IPS-20b (cell line): ENCODE data around the gene SPNS3.

Experiments
- H3K27ac ChIP-seq: one replicate; pipeline ENCODE4 v1.5.1; 2013; ENCODE audit warnings: low read length
- H3K27me3 ChIP-seq: 2 replicates; pipeline ENCODE4 v1.6.1; 2013; ENCODE audit warnings: mild to moderate bottlenecking, low read length, inconsistent platforms; ENCODE audit not compliant: insufficient read depth
- H3K36me3 ChIP-seq: 2 replicates; pipeline ENCODE4 v1.6.1; 2013; ENCODE audit warnings: low read depth, mild to moderate bottlenecking, inconsistent platforms, low read length, moderate library complexity; ENCODE audit not compliant: insufficient read depth
- H3K4me1 ChIP-seq: 2 replicates; pipeline ENCODE4 v1.6.1; 2013; ENCODE audit warnings: mild to moderate bottlenecking, control low read depth, inconsistent platforms, low read length, moderate library complexity; ENCODE audit not compliant: insufficient read depth
- H3K4me3 ChIP-seq: 2 replicates; pipeline ENCODE4 v1.5.1; 2013; ENCODE audit warnings: mild to moderate bottlenecking, low read length, inconsistent platforms
- H3K9ac ChIP-seq: 2 replicates; pipeline ENCODE4 v1.6.1; 2013; ENCODE audit warnings: low read depth, mild to moderate bottlenecking, inconsistent platforms, low read length, moderate library complexity
- H3K9me3 ChIP-seq: 2 replicates; pipeline ENCODE4 v1.6.1; 2013; ENCODE audit warnings: mild to moderate bottlenecking, low read depth, low read length, inconsistent platforms; ENCODE audit not compliant: insufficient read depth

Gene SPNS3

DNA sequence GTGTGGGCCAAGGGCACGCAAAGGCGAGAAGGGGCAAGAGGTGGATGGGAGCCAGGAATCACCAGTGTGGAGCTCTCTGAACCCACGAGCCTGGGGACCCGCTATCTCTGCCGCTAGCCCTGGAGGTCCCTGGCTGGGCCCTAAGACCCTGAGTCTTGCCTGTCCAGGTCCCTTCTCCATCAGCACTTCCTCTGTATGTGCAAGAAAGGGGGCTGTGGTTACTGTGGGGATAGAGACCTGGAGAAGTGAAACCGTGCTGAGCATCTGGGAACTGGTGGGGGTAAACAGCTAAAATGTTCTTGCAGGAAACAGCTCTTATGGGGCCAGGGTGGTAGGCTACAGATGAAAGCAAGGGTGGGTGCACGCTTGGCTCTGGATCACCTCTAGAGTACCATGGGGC is 3.1 kb downstream of the SPNS3 start:
- no peaks in the 10 kb centered on the region for H3K9me3 ChIP-seq
- H3K27ac ChIP-seq: no peak overlapping the region
- H3K4me3 ChIP-seq: no peak overlapping the region
- H3K4me1 ChIP-seq: no peaks in the 10 kb centered on the region
- no peaks in the 10 kb centered on the region for H3K27me3 ChIP-seq
- no peaks in the 10 kb centered on the region for H3K36me3 ChIP-seq
- no peak overlapping the region for H3K9ac ChIP-seq

DNA sequence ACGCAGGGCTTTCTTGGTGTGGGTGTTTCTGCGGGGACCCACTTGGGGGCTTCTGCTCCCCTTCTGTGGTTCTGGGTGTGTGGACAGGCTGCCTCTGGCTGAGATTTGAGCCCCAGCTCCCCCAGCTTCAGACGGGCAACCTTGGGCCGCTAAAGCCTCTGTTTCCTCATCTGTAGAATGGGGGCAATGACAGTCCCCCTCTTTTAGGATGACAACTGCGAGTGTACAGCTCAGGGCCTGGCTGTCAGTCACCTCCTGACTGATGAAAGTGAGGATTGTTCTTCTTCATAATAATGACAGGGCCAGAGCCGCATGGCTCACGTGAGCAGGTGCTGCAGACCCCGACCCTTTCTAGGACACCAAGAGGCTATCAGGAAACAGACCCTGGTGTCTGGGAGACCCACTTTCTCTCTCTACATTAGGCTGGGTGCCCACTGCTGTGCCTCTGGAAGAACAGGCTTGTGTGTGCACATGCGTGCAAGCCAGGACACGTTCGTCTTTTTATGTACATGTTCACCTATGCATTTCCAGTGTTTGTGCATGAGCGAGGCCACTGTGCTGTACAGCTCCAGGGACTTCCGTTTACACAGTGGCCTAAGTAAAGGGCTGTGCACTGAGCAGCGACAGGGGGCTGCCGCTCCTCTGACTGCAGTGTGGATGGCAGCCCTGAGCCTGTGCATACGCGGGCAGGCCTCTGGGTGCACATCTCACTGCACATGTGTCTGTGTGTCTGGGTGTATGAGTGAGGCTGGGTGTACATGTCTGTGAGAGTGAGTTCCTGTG is 4.6 kb downstream of the SPNS3 start:
- Histone ChIP-seq H3K4me1 (no peaks in the 10 kb centered on the region), H3K9me3 (no peaks in the 10 kb centered on the region), H3K27me3 (no peaks in the 10 kb centered on the region), H3K27ac (no peak overlapping the region), H3K4me3 (no peak overlapping the region), H3K36me3 (no peaks in the 10 kb centered on the region), H3K9ac (no peak overlapping the region)

DNA sequence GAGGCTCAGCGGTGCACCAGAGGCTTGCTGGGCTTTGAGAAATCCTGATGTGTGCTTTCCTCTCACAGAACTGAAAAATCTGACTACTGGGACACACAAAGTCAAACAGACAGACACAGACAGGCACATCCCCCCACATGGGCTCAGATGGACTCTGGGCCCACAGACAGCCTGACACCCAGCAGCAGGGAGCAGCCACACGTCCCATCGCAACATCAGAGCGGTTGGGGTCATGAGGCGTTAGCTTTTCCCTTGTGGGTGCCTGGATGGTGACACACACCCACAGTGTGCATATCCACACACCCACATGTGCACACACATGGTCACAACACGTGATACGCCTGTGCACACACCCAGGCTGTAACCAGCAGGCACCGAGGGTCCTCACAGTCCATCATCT is 6.3 kb downstream of the SPNS3 start:
- Histone ChIP-seq H3K4me1 (no peaks in the 10 kb centered on the region), H3K9ac (no peak overlapping the region), H3K9me3 (no peaks in the 10 kb centered on the region), H3K27me3 (no peaks in the 10 kb centered on the region), H3K4me3 (no peak overlapping the region), H3K36me3 (no peaks in the 10 kb centered on the region), H3K27ac (no peak overlapping the region)

DNA sequence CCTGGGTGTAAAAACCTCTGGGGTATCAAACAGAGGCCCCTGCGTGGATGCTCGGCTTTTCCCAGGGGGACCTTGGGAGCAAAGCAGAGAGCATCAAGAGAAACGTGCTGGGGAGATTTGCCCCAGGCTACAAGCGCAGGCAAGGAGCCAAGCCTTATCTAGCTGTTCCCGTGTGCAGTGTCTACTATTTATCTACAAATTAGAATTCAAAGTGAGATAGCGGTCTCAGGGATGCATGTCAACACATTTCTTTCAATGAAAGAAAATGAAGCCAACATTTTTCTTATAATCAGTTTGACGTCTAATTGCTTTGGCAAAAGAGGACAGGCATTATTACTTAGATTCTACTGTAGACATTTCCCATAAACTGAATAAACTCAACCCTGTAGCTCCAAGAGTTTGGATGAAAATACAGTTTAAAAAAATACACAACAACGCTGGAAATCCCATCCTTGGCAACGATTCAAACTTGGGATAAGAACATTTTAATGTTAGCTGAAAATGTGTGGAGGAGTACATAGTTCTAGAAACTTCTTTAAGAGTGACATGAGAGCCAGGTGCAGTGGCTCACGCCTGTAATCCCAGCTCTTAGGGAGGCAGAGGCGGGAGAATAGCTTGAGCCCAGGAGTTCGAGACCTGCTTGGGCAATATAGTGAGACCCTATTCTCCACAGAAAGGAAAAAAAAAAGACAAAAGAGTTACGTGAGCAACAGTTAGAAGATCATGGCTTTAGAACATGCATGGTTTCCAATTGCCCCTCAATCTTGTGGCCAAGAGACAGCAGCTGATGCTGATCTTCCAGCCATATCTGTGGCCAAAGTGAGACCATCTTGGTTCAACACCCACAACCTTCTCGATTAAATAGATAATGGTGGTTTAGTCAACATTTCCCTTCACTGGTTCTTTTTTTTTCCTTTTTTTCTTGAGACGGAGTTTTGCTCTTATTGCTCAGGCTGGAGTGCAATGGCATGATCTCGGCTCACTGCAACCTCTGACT is 7.2 kb downstream of the SPNS3 start:
- Histone ChIP-seq H3K4me1 (no peaks in the 10 kb centered on the region), H3K27ac (no peak overlapping the region), H3K9me3 (no peaks in the 10 kb centered on the region), H3K27me3 (no peaks in the 10 kb centered on the region), H3K4me3 (no peak overlapping the region), H3K9ac (no peak overlapping the region), H3K36me3 (no peaks in the 10 kb centered on the region)

DNA sequence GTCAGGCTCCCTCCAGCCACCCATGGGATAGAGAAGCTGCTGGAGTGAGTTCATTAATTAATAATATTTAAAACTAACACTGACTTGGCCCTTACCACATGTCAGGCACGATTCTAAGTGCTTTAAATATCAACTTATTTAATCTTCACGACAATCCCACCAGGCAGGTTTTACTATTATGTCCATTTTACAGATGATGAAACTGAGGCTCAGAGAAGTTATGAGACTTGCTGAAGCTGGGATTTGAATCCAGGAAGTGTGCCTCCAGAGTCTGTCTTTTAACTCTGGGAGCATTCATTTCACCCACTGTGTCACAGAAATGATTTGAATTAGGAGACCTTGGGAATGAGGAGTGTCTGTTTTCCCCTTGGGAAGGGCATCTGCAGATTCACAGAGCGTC is 8.8 kb downstream of the SPNS3 start:
- Histone ChIP-seq H3K4me3 (no peak overlapping the region), H3K9me3 (no peaks in the 10 kb centered on the region), H3K9ac (no peak overlapping the region), H3K36me3 (no peaks in the 10 kb centered on the region), H3K27me3 (no peaks in the 10 kb centered on the region), H3K27ac (no peak overlapping the region), H3K4me1 (no peaks in the 10 kb centered on the region)

DNA sequence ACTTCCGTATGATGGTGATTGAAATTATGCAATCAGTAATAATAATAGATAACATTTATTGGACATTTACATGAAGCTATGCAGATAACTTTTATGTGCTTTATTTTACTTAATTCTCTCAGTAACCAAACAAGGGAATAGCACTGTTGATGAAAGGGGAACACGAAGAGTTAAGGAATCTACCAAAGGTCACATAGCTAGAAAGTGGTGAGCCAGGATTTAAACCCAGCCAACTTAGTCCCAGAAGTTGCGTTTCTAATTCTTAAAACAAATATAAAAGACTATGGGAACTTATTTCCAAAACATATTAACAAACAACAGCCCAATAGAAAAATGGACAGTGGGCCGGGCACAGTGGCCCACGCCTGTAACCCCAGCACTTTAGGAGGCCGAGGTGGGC is 9.7 kb downstream of the SPNS3 start:
- H3K9ac ChIP-seq: no peak overlapping the region
- no peaks in the 10 kb centered on the region for H3K9me3 ChIP-seq
- H3K4me1 ChIP-seq: no peaks in the 10 kb centered on the region
- no peaks in the 10 kb centered on the region for H3K27me3 ChIP-seq
- H3K36me3 ChIP-seq: no peaks in the 10 kb centered on the region
- H3K4me3 ChIP-seq: no peak overlapping the region
- H3K27ac ChIP-seq: no peak overlapping the region

DNA sequence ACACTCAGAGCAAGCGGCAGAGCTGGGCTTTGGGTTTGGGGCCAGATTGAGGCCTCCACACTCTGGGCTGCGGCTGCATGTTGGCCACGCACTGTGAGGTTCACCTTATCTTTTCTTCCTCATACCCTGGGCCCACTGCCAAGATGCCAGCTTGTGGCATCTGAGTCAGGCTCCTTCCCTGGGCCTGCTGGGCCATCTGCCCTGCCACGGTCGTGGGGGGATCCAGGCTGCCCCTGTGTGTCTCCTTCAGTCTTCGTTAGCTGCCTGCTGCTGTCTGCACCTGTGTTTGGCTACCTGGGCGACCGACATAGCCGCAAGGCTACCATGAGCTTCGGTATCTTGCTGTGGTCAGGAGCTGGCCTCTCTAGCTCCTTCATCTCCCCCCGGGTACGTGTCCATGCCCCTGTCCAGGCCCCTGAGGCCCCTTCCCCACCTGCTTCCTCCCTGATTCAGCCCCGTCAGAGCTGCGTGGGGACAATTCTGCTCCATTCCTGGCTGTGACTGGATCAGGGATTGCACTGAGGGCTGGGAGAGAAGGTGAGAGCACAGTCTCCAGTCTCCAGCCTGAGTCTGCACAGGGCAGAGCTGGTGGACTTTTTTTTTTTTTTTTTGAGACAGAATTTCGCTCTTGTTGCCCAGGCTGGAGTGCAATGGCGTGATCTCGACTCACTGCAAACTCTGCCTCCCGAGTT is 11.2 kb downstream of the SPNS3 start:
- Histone ChIP-seq H3K36me3 (no peaks in the 10 kb centered on the region), H3K4me3 (no peak overlapping the region), H3K27me3 (no peaks in the 10 kb centered on the region), H3K9ac (no peak overlapping the region), H3K27ac (no peak overlapping the region), H3K9me3 (no peaks in the 10 kb centered on the region), H3K4me1 (no peaks in the 10 kb centered on the region)

DNA sequence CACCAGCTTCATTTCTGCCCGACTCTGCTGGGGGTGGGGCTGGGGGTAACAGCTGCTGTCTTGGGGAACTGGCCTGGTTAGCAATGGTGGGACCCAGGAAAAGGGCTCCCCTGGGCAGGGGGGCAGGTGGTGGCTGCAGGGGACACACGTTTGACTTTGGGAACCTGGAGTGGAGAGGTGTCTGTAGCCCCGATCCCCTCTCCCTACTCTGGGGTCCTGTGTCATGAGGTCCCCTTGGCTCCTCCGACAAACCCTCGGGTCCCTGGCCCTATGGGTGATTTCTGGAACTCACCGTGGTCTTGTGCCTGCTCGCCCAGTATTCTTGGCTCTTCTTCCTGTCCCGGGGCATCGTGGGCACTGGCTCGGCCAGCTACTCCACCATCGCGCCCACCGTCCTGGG is 12.0 kb downstream of the SPNS3 start:
- no peaks in the 10 kb centered on the region for H3K9me3 ChIP-seq
- no peak overlapping the region for H3K9ac ChIP-seq
- no peak overlapping the region for H3K27ac ChIP-seq
- H3K36me3 ChIP-seq: no peaks in the 10 kb centered on the region
- no peaks in the 10 kb centered on the region for H3K27me3 ChIP-seq
- H3K4me1 ChIP-seq: no peaks in the 10 kb centered on the region
- H3K4me3 ChIP-seq: no peak overlapping the region

DNA sequence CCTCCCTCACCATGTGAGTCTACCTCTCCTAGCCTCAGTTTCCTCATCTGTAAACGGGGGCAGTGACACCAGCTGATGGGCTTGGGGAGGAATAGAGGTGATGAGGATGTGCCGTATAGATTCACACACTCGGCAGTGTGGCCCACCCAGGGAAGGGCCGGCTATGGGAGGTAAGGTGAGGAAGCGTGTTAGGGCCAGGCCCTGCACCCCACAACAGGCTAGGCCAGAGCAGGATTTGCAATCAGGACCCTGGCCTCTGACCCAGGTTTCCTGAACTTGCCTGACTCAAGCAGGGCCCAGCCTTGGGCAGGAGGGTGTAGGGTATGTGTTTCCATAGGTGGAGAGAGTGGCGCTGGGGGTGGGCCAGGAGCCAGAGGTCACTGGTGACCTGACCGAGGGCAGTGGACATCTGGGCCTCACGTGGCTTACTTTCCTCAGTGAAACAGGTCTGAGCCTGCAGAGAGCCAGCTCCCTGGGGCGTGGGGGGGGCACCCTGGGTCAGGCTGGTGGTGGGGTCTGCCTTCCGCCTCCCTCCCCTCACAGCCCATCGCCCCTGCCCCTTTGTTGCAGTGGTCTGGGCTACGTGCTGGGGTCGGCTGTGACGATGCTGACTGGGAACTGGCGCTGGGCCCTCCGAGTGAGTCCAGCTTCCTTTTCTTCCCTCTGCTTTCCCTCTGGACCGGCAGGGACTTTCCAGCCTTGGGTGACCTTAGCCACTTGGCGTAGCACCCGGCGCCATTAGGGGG is 12.8 kb downstream of the SPNS3 start:
- Histone ChIP-seq H3K4me1 (no peaks in the 10 kb centered on the region), H3K27ac (no peak overlapping the region), H3K36me3 (no peaks in the 10 kb centered on the region), H3K9ac (no peak overlapping the region), H3K27me3 (no peaks in the 10 kb centered on the region), H3K4me3 (no peak overlapping the region), H3K9me3 (no peaks in the 10 kb centered on the region)

DNA sequence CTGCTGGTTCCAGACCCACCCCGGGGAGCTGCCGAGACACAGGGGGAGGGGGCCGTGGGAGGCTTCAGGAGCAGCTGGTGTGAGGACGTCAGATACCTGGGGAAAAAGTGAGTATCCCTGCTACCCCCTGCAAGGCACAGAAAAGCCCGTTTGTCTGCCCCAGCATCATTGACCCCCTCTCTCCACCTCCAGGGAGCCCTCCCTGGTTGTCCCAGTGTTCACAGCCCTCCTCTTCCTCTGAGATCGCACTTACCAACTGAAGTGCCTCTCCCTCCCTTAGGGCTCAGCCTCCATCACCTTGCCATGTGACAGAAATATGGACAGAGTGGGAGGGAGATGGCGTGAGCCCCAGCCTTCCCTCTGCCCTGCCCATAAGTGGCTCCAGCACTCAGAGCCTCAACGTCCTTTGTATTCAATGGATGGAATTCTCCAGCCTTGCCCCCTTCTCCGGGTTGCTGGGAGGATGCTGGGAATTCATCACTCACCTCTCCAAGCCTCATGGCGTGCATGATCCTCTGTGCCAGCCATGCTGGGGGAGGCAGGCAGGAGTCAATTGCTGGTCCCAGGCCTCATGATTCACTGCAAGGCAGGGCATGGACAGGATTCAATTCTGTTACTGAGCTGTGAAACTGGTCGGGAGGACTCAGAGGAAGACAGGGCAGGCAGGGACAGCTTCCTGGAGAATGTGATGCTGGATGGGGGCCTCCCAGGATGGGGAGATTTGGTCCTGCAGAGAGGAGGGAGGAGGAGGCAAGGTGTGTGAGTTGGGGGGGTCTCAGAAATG is 14.6 kb downstream of the SPNS3 start:
- H3K4me3 ChIP-seq: no peak overlapping the region
- no peaks in the 10 kb centered on the region for H3K27me3 ChIP-seq
- H3K27ac ChIP-seq: no peak overlapping the region
- H3K4me1 ChIP-seq: no peaks in the 10 kb centered on the region
- H3K36me3 ChIP-seq: no peaks in the 10 kb centered on the region
- H3K9ac ChIP-seq: no peak overlapping the region
- no peaks in the 10 kb centered on the region for H3K9me3 ChIP-seq
